ENCODE measurements around the gene FAM222B. TPM values are rescaled to one million over a fixed set of nuclear protein-coding genes. Genes with fewer than 3 reads are reported as not detected.

The FAM222B gene
- total RNA-seq, 4 donors from 2014 or later: 12.1 to 20.7 (median 17.8) TPM

DNA sequence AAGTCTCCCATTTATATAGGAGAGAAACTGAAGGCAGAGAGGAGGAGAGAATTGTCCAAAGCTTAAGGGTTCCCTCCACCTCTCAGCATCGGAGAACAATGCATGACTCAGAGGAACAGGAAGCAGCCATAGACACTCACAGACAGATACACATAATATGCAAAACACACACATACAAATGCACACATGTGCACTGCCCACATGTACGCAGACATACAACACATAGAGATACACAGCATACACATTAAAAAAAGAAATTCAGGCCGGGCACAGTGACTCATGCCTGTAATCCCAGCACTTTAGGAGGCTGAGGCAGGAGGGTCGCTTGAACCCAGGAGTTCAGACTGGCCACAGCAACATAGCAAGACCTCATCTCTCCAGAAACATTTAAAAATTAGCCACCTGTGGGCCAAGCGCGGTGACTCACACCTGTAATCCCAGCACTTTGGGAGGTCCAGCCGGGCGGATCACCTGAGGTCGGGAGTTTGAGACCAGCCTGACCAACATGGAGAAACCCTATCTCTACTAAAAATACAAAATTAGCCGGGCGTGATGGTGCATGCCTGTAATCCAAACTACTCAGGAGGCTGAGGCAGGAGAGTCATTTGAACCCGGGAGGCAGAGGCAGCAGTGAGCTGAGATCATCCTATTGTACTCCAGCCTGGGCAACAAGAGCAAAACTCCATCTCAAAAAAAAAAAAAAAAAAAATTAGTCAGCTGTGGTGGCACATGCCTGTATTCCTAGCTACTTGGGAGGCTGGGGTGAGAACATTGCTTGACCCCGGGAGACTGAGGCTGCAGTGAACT is 23.6 kb upstream of the FAM222B start:
- Histone ChIP-seq H3K36me3 (peaks cover 5% of the 10 kb centered on the region), H3K9me3 (no peaks in the 10 kb centered on the region), H3K27ac (no peak overlapping the region), H3K4me3 (no peak overlapping the region), H3K4me1 (no peaks in the 10 kb centered on the region), H3K27me3 (no peaks in the 10 kb centered on the region)
- WGBS: 86% methylated on average over 13 of the region's 13 CpGs
- TF ChIP-seq, protein P1, sequence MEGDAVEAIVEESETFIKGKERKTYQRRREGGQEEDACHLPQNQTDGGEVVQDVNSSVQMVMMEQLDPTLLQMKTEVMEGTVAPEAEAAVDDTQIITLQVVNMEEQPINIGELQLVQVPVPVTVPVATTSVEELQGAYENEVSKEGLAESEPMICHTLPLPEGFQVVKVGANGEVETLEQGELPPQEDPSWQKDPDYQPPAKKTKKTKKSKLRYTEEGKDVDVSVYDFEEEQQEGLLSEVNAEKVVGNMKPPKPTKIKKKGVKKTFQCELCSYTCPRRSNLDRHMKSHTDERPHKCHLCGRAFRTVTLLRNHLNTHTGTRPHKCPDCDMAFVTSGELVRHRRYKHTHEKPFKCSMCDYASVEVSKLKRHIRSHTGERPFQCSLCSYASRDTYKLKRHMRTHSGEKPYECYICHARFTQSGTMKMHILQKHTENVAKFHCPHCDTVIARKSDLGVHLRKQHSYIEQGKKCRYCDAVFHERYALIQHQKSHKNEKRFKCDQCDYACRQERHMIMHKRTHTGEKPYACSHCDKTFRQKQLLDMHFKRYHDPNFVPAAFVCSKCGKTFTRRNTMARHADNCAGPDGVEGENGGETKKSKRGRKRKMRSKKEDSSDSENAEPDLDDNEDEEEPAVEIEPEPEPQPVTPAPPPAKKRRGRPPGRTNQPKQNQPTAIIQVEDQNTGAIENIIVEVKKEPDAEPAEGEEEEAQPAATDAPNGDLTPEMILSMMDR (IDR thresholded peaks at IDR 0.05): no peak
- no peak for TF ChIP-seq POLR2AphosphoS5 (IDR thresholded peaks at IDR 0.05)
- no peak for TF ChIP-seq EP300 (IDR thresholded peaks at IDR 0.05)
- no peak for TF ChIP-seq POLR2A (IDR thresholded peaks at IDR 0.05)
- no peak for DNase-seq (ENCODE audit: low spot score in 2 of 2)

DNA sequence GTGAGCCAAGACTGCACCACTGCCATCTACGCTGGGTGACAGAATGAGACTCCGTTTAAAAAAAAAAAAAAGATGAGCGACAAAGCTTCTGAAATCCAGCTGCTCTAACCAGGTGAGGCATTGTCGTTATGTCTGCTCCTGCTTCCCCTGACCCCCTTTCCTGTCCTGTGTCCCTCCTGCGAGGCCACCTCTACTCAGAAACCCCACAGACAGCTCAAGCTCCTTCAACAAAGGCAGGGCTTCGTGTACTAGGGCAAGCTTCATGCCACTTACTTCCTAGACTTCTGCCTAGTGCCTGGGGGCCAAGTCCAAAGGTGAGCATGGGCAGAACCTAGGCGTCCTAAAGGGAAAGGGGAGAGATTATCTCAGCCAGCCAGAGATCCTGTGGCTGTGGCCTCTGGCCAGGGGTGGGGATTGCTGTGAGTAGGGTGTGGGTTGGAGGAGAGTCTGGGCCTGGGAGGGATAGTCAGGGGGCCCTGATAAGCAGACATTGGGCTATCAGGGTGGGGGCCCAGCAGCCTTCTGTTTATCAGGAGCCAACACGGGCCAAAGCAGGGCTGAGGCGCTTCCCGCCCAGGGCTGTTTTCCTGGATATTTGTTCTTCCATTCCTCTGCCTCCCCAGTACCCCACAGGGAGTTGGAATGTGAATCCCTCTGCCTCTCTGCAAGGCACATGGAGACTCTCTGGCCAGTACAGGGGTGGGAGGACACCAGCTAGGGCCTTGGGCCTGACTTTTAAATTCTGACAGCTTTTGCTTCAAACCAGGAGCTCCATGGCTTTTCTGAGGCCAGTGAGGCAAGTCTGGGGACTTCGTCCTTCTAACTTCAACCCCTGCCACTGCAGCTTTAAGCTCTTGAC is 22.6 kb upstream of the FAM222B start:
- H3K27me3 ChIP-seq: no peaks in the 10 kb centered on the region
- H3K9me3 ChIP-seq: no peaks in the 10 kb centered on the region
- H3K4me1 ChIP-seq: no peaks in the 10 kb centered on the region
- no peak overlapping the region for H3K4me3 ChIP-seq
- no peak overlapping the region for H3K27ac ChIP-seq
- H3K36me3 ChIP-seq: peaks cover 15% of the 10 kb centered on the region
- no peak for DNase-seq (ENCODE audit: low spot score in 2 of 2)
- TF ChIP-seq POLR2AphosphoS5 (IDR thresholded peaks at IDR 0.05): no peak
- no peak for TF ChIP-seq EP300 (IDR thresholded peaks at IDR 0.05)
- TF ChIP-seq POLR2A (IDR thresholded peaks at IDR 0.05): no peak
- TF ChIP-seq, protein P1 (IDR thresholded peaks at IDR 0.05): no peak
- WGBS: 84% methylated on average over 10 of the region's 11 CpGs

DNA sequence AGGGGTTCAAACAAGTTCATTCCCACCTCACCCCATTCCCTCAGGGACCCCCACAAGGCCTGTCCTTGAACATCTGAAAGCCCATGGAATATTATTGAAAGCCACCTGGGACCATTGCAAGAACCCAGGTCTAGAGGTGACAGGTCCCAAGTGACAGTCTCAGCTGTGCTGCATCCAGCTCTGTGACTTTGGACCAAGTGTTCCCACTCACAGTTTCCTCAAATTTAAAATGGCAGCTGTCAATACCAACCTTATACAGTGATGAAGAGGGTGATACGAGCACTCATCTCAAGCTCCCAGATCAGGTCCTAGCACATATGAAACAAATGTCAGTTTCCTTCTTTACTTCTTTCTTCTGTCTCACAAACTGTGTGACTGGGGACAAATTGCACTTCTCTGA is 21.4 kb upstream of the FAM222B start:
- Histone ChIP-seq H3K4me3 (no peak overlapping the region), H3K36me3 (peaks cover 27% of the 10 kb centered on the region), H3K27me3 (no peaks in the 10 kb centered on the region), H3K4me1 (no peaks in the 10 kb centered on the region), H3K9me3 (no peaks in the 10 kb centered on the region), H3K27ac (no peak overlapping the region)
- DNase-seq (ENCODE audit: low spot score in 2 of 2): no peak
- 94% methylated on average over 1 of the region's 1 CpG for WGBS
- no peak for TF ChIP-seq POLR2AphosphoS5 (IDR thresholded peaks at IDR 0.05)
- TF ChIP-seq EP300 (IDR thresholded peaks at IDR 0.05): no peak
- no peak for TF ChIP-seq POLR2A (IDR thresholded peaks at IDR 0.05)
- TF ChIP-seq, protein P1 (IDR thresholded peaks at IDR 0.05): no peak

DNA sequence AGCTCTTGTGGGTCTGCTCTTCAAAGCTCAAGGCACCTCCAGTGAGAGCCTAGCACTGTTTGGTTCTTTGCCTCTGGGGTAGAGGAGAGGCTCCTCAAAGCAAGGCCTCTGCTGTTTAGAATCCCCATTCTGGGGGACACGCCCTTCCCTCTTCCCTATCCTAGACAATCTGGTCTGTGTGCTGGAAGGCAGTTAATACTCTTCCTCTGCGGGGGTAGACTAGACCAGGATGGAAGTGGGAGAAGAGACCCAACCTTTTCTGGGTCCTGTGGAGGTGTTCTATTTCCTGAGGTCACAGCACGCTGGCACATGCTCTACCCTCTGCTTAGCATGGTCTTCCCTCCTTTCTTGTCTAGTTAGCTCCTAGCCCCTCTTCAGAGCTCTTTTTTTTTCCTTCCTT is 20.0 kb upstream of the FAM222B start:
- H3K4me3 ChIP-seq: no peak overlapping the region
- no peak for DNase-seq (ENCODE audit: low spot score in 2 of 2)
- no peaks in the 10 kb centered on the region for H3K4me1 ChIP-seq
- WGBS: 89% methylated on average over 3 of the region's 3 CpGs
- TF ChIP-seq POLR2AphosphoS5 (IDR thresholded peaks at IDR 0.05) (no peak), POLR2A (IDR thresholded peaks at IDR 0.05) (no peak)
- peaks cover 41% of the 10 kb centered on the region for H3K36me3 ChIP-seq
- H3K9me3 ChIP-seq: no peaks in the 10 kb centered on the region
- H3K27ac ChIP-seq: no peak overlapping the region
- no peaks in the 10 kb centered on the region for H3K27me3 ChIP-seq

DNA sequence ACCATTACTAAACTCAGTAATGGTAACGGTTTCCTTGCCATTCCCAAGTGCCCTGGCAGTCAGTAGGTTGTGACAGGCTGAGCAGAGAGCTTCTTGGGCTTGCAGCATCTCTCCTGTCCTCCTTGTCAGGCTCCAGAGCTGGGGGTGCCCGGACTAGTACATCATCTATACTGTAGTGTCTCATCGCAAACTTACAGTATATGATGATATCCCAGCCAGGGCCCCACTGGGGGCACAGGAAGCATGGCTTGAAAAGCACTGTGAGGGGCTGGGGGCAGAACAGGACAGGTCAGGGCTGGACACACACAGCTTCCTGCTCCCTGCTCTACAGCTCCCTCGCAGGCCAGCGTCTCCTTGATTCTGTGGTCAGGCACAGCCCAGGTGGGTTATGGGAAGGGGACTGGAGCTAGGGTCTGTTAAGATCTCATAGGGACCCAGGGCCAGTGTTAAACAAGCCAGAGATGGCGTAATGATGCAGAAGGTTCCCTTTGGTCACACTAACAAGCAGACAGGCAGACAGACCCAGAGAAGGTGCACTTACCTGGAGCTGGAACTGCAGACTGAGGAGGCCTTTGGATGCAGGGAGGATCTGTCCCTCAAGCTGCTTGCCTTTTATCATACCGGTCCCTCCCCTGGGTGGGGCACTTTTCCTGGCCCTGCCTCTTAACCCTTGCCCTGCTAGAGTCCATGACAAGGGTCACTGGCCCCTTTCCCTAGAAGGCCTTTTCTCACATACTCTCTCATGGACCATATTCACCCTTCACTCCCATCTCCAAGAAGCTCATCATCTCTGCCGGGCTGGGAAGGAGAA is 19.0 kb upstream of the FAM222B start:
- H3K4me1 ChIP-seq: no peaks in the 10 kb centered on the region
- no peak overlapping the region for H3K4me3 ChIP-seq
- no peaks in the 10 kb centered on the region for H3K27me3 ChIP-seq
- no peak for DNase-seq (ENCODE audit: low spot score in 2 of 2)
- peaks cover 51% of the 10 kb centered on the region for H3K36me3 ChIP-seq
- H3K9me3 ChIP-seq: no peaks in the 10 kb centered on the region
- WGBS: 68% methylated on average over 7 of the region's 8 CpGs
- no peak for TF ChIP-seq POLR2A (IDR thresholded peaks at IDR 0.05)
- TF ChIP-seq POLR2AphosphoS5 (IDR thresholded peaks at IDR 0.05): no peak
- TF ChIP-seq, protein P1 (IDR thresholded peaks at IDR 0.05): no peak
- no peak for TF ChIP-seq EP300 (IDR thresholded peaks at IDR 0.05)
- no peak overlapping the region for H3K27ac ChIP-seq

Measured in suprapubic skin (tissue), 4 donors.